Activated naive CD8-positive, alpha-beta T cell treated with anti-CD3 and anti-CD28 coated beads, Interleukin-2, amount 50 U/mL, for 24 hours (primary cell): ENCODE data around the gene ARSG.
"Not testable (repeated sequence)": the region's sequence is repeated elsewhere in the genome, so short reads cannot be mapped to it uniquely, and the experiment has no call there.

ENCODE experiments used
- ATAC-seq: fragments of 150-1000 bp; cut with Tn5 transposase; one replicate; pipeline ENCODE4 v1.10.0; 2021
- DNase-seq: peaks from one replicate; pipeline ENCODE4 v3.0.0; 2021
- H3K27ac Mint-ChIP-seq: one replicate; pipeline ENCODE4 v1.8.0; 2021; ENCODE audit warnings: mild to moderate bottlenecking, mixed read lengths
- H3K27me3 Mint-ChIP-seq: one replicate; pipeline ENCODE4 v1.8.0; 2021; ENCODE audit warnings: mixed read lengths
- H3K36me3 Mint-ChIP-seq: one replicate; pipeline ENCODE4 v1.8.0; 2021; ENCODE audit warnings: low read depth, mixed read lengths
- H3K4me1 Mint-ChIP-seq: one replicate; pipeline ENCODE4 v1.8.0; 2021; ENCODE audit warnings: mixed read lengths
- H3K4me3 Mint-ChIP-seq: one replicate; pipeline ENCODE4 v1.8.0; 2021; ENCODE audit warnings: mild to moderate bottlenecking, moderate library complexity, mixed read lengths
- H3K9me3 Mint-ChIP-seq: one replicate; pipeline ENCODE4 v1.8.0; 2021; ENCODE audit warnings: mixed read lengths

The ARSG gene

DNA sequence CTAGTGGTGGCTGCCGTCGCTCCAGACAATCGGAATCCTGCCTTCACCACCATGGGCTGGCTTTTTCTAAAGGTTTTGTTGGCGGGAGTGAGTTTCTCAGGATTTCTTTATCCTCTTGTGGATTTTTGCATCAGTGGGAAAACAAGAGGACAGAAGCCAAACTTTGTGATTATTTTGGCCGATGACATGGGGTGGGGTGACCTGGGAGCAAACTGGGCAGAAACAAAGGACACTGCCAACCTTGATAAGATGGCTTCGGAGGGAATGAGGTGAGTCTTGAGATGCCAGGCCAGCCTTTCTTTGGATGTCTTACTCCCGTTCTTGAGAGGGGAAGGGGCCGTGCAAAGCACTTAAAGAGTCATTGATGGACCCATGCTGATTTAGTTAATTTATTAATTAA is 16.1 kb downstream of the ARSG start:
- peaks cover 7% of the 10 kb centered on the region for H3K36me3 Mint-ChIP-seq
- no peaks in the 10 kb centered on the region for H3K27me3 Mint-ChIP-seq
- peaks cover 33% of the 10 kb centered on the region for H3K4me1 Mint-ChIP-seq
- no peak for DNase-seq
- ATAC-seq = no peak
- no peak overlapping the region for H3K27ac Mint-ChIP-seq
- no peak overlapping the region for H3K4me3 Mint-ChIP-seq
- no peaks in the 10 kb centered on the region for H3K9me3 Mint-ChIP-seq

DNA sequence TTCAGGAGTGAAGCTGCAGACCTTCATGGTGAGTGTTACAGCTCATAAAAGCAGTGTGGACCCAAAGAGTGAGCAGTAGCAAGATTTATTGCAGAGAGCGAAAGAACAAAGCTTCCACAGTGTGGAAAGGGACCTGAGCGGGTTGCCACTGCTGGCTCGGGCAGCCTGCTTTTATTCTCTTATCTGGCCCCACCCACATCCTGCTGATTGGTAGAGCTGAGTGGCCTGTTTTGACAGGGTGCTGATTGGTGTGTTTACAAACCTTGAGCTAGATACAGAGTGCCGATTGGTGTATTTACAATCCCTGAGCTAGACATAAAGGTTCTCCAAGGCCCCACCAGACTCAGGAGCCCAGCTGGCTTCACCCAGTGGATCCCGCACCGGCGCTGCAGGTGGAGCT is 17.2 kb downstream of the ARSG start:
- peaks cover 42% of the 10 kb centered on the region for H3K4me1 Mint-ChIP-seq
- H3K9me3 Mint-ChIP-seq, ATAC-seq, H3K27me3 Mint-ChIP-seq, H3K36me3 Mint-ChIP-seq, H3K27ac Mint-ChIP-seq, DNase-seq, H3K4me3 Mint-ChIP-seq: not testable (repeated sequence)

DNA sequence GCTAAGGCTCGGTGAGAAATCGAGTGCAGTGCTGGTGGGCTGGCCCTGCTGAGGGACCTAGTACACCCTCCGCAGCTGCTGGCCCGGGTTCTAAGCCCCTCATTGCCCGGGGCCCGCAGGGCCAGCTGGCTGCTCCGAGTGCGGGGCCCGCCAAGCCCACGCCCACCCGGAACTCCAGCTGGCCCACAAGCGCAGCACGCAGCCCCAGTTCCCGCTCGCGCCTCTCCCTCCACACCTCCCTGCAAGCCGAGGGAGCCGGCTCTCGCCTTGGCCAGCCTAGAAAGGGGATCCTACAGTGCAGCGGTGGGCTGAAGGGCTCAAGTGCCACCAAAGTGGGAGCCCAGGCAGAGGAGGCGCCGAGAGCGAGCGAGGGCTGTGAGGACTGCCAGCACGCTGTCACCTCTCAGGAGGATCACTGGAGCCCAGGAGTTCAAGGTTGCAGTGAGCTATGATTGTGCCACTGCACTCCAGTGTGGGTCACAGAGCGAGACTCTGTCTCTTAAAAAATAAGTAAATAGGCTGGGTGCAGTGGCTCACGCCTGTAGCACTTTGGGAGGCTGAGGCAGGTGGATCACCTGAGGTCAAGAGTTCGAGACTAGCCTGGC is 17.9 kb downstream of the ARSG start:
- not testable (repeated sequence) for H3K27ac Mint-ChIP-seq, H3K36me3 Mint-ChIP-seq, ATAC-seq, H3K27me3 Mint-ChIP-seq, H3K4me3 Mint-ChIP-seq, H3K9me3 Mint-ChIP-seq, DNase-seq
- H3K4me1 Mint-ChIP-seq = peaks cover 47% of the 10 kb centered on the region

DNA sequence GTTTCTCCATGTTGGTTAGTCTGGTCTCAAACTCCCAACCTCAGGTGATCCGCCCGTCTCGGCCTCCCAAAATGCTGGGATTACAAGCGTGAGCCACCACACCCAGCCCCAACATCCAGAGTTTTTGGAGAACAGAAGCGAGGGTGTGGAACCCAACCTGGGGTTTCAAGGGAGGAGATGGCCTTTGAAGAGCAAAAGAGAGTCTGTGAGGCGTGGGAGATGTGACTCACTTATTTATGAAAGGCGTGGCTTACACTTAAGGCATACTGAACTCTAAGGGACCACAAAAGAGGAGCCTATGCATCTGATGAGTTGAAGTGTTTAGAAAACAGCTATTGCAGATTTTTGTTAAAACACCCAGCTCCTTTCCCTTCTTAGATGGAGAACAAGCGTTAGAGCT is 18.9 kb downstream of the ARSG start:
- ATAC-seq (peak; percentile 86), DNase-seq (peak; percentile 47)
- no peak overlapping the region for H3K4me3 Mint-ChIP-seq
- no peaks in the 10 kb centered on the region for H3K27me3 Mint-ChIP-seq
- peaks cover 54% of the 10 kb centered on the region for H3K4me1 Mint-ChIP-seq
- no peak overlapping the region for H3K27ac Mint-ChIP-seq
- H3K9me3 Mint-ChIP-seq = no peaks in the 10 kb centered on the region
- peaks cover 7% of the 10 kb centered on the region for H3K36me3 Mint-ChIP-seq

DNA sequence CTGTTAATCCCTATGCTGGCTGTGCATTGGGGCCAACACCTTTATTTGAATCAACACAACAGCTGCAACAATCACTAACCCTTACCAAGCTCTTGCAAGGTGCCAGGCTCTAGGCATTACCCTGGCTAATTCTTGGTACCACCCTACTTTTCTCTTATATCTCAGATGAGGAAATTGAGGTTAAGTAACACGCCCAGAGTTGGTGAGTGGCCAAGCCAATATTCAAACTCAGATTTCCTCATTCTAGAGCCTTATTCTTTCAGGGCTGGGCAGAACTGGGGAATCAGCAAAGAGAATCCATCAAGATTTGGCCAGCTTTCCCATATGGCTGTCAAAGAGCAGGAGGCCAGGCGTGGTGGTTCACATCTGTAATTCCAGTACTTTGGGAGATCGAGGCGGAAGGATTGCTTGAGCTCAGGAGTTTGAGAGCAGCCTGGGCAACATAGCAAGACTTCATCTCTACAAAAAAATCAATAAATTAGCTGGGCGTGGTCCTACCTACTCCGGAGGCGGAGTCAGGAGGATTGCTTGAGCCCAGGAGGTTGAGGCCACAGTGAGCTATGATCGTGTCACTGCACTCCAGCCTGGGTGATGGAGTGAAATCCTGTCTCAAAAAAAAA is 23.7 kb downstream of the ARSG start:
- Mint-ChIP-seq H3K27me3 (no peaks in the 10 kb centered on the region), H3K4me1 (peaks cover 66% of the 10 kb centered on the region), H3K27ac (no peak overlapping the region), H3K4me3 (no peak overlapping the region), H3K9me3 (peaks cover 4% of the 10 kb centered on the region), H3K36me3 (no peaks in the 10 kb centered on the region)
- ATAC-seq (no peak), DNase-seq (no peak)

DNA sequence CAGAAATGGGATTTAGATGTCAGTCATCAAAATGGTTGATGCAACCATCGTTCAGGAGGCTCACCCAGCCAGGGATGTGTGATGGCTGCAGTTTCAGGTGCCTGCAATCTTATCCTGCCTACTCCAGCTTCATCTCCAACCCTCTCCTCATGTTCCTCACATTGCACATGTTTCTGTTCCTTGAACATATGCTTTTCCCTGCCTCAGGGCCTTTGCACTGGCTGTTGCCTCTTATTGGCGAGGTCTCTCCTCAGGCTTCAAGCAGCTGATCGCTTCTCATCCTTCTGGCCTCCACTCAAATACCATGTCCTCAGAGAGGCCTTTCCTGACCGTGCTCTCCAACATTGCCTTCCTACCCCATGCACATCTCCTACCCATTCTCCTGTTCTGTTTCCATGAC is 24.6 kb downstream of the ARSG start:
- DNase-seq = no peak
- H3K4me3 Mint-ChIP-seq = no peak overlapping the region
- H3K36me3 Mint-ChIP-seq = no peaks in the 10 kb centered on the region
- H3K4me1 Mint-ChIP-seq = peaks cover 57% of the 10 kb centered on the region
- no peak overlapping the region for H3K27ac Mint-ChIP-seq
- H3K9me3 Mint-ChIP-seq = peaks cover 4% of the 10 kb centered on the region
- no peak for ATAC-seq
- no peaks in the 10 kb centered on the region for H3K27me3 Mint-ChIP-seq

DNA sequence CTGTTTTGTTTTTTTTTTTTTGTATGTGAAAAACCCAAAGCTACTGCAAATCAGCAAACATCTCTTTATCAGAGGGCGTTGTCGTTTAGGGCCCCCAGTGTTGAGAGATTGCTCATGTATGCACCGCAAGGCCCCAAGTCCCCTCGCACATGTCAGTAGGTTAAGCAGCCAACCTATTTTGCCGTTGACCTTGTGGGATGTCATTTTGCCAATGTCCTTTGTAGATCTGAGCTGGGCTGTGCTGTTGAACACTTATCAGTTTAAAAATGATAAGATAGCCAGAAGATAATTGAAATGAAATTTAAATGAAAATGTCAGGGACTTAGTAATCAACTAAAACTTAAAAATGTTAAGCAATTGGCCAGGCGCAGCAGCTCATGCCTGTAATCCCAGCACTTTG is 26.2 kb downstream of the ARSG start:
- DNase-seq (no peak), ATAC-seq (no peak)
- H3K4me3 Mint-ChIP-seq = no peak overlapping the region
- H3K4me1 Mint-ChIP-seq = peaks cover 45% of the 10 kb centered on the region
- H3K27ac Mint-ChIP-seq = no peak overlapping the region
- no peaks in the 10 kb centered on the region for H3K36me3 Mint-ChIP-seq
- peaks cover 4% of the 10 kb centered on the region for H3K9me3 Mint-ChIP-seq
- H3K27me3 Mint-ChIP-seq = no peaks in the 10 kb centered on the region

DNA sequence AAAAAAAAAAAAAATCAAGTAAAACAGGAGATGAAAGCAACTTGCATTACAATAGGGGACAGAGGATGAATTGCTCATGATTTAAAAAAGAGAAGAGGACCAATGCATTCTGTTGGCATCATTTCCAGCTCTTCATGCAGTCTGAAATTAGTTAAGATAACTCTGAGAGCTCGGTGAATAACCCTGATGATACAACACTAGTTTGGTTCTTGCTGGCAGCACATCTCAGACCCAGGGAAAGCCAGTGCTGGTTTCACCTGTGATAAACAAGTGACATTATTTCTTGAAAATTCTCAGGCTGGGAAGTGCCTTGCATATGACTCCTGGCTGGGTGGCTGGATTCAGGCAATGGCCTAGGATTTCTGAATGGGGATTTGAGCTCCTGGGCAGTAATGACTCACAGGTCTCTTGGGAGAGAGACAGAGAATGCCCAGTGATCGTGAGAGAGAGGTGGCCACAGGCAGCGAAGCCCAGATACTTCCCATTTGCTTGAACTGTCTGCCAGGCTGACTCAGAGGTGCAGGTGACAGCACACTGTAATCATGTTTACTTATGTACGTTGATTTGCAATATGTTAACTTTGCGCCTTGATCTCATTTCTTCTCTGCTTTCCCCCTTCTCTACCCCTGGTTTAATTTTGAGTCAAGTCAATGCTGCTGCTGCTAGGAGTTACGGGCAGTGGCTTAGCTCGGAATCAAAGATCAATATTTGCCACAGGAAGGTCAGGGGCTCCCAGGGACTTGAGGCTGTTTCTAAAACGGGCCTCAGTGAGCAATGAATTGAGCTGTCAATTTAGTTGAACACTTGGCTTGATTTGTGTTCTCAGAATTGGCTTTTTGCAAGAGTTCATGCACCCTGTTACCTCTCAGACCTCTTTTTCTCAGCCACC is 27.1 kb downstream of the ARSG start:
- DNase-seq (no peak), ATAC-seq (no peak)
- Mint-ChIP-seq H3K27ac (no peak overlapping the region), H3K4me1 (peaks cover 37% of the 10 kb centered on the region), H3K4me3 (no peak overlapping the region), H3K27me3 (no peaks in the 10 kb centered on the region), H3K9me3 (peaks cover 4% of the 10 kb centered on the region), H3K36me3 (no peaks in the 10 kb centered on the region)

DNA sequence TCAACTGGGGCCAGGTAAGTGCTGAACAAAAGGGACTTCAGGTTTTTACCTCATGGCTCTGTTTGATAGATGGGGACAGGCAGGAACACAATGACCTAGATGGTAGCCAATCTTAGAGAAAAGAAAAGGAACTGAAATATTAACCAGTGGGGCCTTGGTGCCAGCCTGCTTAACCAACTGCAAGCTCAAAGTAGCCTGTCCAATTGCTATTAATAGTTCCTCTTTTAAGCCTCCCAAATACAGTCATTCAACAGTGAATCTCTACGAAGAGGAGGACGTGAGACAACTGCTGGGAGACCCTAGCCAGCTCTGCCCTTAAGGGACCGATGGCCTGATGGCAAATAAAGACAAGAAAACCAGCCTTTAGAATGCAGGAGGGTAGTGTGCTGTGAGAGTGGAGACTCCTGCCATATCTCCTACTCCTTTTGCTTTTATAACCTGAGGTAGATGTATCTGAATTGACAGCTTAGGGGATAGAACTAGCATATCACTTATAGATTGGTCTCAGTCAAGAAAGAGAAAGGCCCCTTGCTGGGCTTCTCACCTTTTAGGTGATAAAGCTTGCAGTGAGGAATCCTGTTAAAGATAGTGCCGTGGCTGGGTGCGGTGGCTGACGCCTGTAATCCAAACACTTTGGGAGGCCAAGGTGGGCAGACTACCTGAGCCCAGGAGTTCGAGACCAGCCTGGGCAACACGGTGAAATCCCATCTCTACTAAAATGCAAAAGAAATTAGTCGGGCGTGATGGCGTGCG is 28.3 kb downstream of the ARSG start:
- H3K27me3 Mint-ChIP-seq = no peaks in the 10 kb centered on the region
- no peak for ATAC-seq
- no peak overlapping the region for H3K27ac Mint-ChIP-seq
- H3K4me1 Mint-ChIP-seq = peaks cover 33% of the 10 kb centered on the region
- no peak overlapping the region for H3K4me3 Mint-ChIP-seq
- peaks cover 4% of the 10 kb centered on the region for H3K9me3 Mint-ChIP-seq
- DNase-seq = no peak
- H3K36me3 Mint-ChIP-seq = no peaks in the 10 kb centered on the region

DNA sequence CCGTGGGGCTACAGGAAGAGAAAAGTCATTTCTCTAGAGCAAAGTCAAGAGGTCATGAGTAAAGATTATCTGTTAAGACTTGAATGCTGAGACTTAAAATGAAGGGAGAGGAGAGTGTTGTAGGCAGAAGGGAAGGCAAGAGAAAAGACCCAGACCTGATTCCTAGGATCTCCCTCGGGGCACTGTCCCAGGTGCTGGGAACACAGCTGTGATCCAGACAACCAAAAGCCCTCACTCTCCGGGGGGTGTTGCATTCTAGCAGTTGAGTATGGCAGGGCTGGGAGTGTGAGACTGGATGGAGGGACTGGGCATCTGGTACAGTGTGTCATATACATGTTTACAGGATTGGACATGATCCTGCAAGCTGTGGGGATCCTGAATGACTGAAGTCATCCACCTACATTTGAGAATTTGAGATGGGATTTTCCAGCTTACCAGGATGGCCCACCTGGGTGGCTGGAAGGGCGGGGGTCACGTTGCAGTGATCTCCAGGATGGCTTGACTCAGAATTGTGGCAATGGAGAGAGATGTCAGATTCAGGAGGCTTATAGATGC is 29.1 kb downstream of the ARSG start:
- peaks cover 4% of the 10 kb centered on the region for H3K9me3 Mint-ChIP-seq
- ATAC-seq (no peak), DNase-seq (no peak)
- peaks cover 25% of the 10 kb centered on the region for H3K4me1 Mint-ChIP-seq
- H3K4me3 Mint-ChIP-seq = no peak overlapping the region
- no peak overlapping the region for H3K27ac Mint-ChIP-seq
- no peaks in the 10 kb centered on the region for H3K36me3 Mint-ChIP-seq
- no peaks in the 10 kb centered on the region for H3K27me3 Mint-ChIP-seq

DNA sequence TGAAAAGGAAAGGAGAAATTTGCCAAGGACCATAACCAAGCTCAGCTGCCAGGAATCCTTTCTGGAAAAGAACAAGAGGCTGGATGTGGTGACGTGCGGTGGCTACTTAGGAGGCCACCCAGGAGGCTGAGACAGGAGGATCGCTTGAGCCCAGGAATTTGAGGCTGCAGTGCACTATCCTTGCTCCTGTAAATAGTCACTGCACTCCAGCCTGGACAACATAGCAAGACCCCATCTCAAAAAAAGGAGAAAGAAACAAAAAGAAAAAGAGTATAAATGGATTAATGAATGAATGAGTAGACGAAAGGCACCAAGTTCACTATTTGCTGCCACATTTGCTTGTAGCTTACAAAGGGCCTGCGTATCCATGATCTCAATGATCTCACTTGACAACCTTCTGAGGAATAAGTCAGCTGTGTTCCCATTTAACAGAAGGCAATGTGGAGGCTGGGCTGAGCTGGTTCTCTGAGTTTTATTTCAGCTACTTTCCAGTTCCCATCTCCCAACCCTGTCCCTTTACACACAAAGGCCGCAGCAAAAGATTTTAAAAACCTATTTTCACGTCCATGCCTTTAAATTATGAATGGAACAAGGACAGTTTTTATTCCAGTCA is 29.8 kb downstream of the ARSG start:
- DNase-seq = no peak
- Mint-ChIP-seq H3K27ac (no peak overlapping the region), H3K4me3 (no peak overlapping the region), H3K36me3 (no peaks in the 10 kb centered on the region), H3K27me3 (no peaks in the 10 kb centered on the region), H3K9me3 (peaks cover 2% of the 10 kb centered on the region), H3K4me1 (peaks cover 22% of the 10 kb centered on the region)
- ATAC-seq = no peak

DNA sequence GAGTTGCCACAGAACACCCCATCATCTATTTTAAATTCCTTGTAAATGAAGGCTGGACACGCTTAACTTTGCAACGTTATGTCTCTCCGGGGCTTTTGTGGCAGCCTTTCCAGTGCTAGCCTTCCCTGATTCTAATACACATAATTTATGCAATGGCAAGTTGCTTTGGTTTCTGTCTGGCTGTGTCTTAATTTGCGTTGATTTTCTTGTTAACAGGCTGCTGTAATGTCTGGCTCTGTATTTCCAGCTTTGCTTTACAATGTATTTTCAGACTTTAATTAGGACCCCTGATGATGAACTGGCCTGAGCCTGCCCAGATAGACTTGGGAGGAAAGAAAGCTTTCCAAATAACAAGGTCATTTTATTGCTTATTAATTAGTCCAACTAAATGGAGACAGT is 30.3 kb downstream of the ARSG start:
- Mint-ChIP-seq H3K27ac (no peak overlapping the region), H3K4me3 (no peak overlapping the region), H3K4me1 (peaks cover 22% of the 10 kb centered on the region), H3K9me3 (no peaks in the 10 kb centered on the region), H3K27me3 (no peaks in the 10 kb centered on the region), H3K36me3 (no peaks in the 10 kb centered on the region)
- no peak for ATAC-seq
- no peak for DNase-seq

DNA sequence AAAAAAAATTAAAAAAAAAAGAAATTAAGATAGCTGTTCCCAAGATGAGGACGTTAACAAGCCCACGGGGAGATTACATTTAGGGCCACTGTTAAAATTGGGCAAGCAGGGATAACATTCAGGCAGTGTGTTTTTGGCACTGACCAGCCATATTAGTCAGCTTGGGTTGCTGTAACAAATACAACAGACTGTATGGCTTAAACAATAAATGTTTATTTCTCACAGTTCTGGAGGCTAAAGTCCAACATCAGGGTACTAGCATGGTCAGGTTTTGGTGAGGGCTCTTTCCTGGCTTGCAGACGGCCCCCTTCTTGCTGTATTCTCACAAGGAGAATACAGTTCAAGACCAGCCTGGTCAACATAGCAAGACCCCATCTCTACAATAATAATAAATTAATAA is 31.3 kb downstream of the ARSG start:
- no peak overlapping the region for H3K27ac Mint-ChIP-seq
- no peaks in the 10 kb centered on the region for H3K36me3 Mint-ChIP-seq
- H3K27me3 Mint-ChIP-seq = no peaks in the 10 kb centered on the region
- H3K4me1 Mint-ChIP-seq = peaks cover 17% of the 10 kb centered on the region
- H3K9me3 Mint-ChIP-seq = no peaks in the 10 kb centered on the region
- ATAC-seq = no peak
- DNase-seq = no peak
- H3K4me3 Mint-ChIP-seq = no peak overlapping the region

DNA sequence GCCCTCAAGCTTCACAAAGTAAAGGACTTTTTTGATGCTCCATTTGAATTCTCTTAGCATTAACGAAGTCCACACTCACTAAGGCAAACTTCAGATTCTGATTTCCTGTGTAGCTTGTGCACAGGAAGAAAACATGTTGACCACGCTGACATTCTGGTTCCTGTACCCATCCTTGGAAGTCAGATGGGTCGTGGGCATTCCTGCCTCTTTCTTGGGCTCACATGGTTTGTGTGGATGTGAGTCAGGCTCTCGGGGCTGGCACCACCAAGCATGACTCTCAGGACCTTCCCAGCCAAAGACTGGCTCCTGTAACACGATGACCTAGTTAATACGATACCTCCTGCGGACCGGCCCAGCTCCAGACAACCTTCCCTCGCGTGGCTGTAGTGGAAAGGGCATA is 32.8 kb downstream of the ARSG start:
- Mint-ChIP-seq H3K4me3 (no peak overlapping the region), H3K36me3 (no peaks in the 10 kb centered on the region), H3K9me3 (no peaks in the 10 kb centered on the region), H3K4me1 (peaks cover 15% of the 10 kb centered on the region), H3K27ac (no peak overlapping the region), H3K27me3 (no peaks in the 10 kb centered on the region)
- ATAC-seq = no peak
- DNase-seq = no peak
